Lower leg skin (tissue), 4 donors: ENCODE data around the gene LCLAT1. TPM values are rescaled to one million over a fixed set of nuclear protein-coding genes. Genes with fewer than 3 reads are reported as not detected.

ENCODE experiments used
- DNase-seq, 2 donors: peaks; one replicate each; pipeline ENCODE4 v3.0.0-alpha.2; 2019; ENCODE audit warnings: low spot score in 2 of 2
- H3K4me3 ChIP-seq: fragments of 200-600 bp; sonication (generic); 2 replicates; pipeline ENCODE4 v1.5.1; 2017; ENCODE audit warnings: mild to moderate bottlenecking, low read depth; ENCODE audit not compliant: poor library complexity, severe bottlenecking
- CTCF ChIP-seq, 3 donors: fragments of 450-650 bp; IDR thresholded peaks; one replicate each; pipeline ENCODE4 v1.5.1; 2016; ENCODE audit warnings: antibody characterized with exemption in 3 of 3, mild to moderate bottlenecking in 3 of 3, moderate library complexity in 2 of 3
- POLR2A ChIP-seq, 2 donors: fragments of 450-650 bp; IDR thresholded peaks; one replicate each; pipeline ENCODE4 v1.6.1; 2016 to 2017; ENCODE audit warnings: antibody characterized with exemption in 2 of 2, mild to moderate bottlenecking in 1 of 2, moderate library complexity in 1 of 2
- WGBS, 2 donors: methylation state at CpG; one replicate each; pipeline ENCODE4 v1.1.5; 2018; 5-methylcytosine and 5-hydroxymethylcytosine counted together
- intact Hi-C: fragments of 100-400 bp; cut with DNase I; formaldehyde crosslinking; loops from one replicate; pipeline ENCODE4 v1.15.0; 2023; ENCODE audit warnings: low total_unique reads
- total RNA-seq, 4 donors: library from RNA; depleted of rRNA; stranded (reverse); fragments of >200 nt; gene quantifications; one replicate each; pipeline ENCODE4 v1.1.0, GENCODE V29; 2016

The LCLAT1 gene
- total RNA-seq, 4 donors from 2014 or later, result 5.2 to 19.1 (median 12.0) TPM

- TF ChIP-seq CTCF (IDR thresholded peaks at IDR 0.05), result no peak
- TF ChIP-seq POLR2A (IDR thresholded peaks at IDR 0.05), result no peak
- DNase-seq, result no peak
- no peak overlapping the region for H3K4me3 ChIP-seq
- WGBS, 2 donors, result 71 to 80% methylated on average over 2 of the region's 2 CpGs
- intact Hi-C loops, result no loop called here
Observed at GRCh38 chr2:30410217-30410616, 36.8 kb upstream of the LCLAT1 start.

- WGBS, 2 donors, result 52 to 64% methylated on average over 8 of the region's 8 CpGs
- TF ChIP-seq POLR2A (IDR thresholded peaks at IDR 0.05) (no peak), CTCF (IDR thresholded peaks at IDR 0.05) (no peak)
- H3K4me3 ChIP-seq, result no peak overlapping the region
- peak in 1 of 2 donors; percentile 37 for DNase-seq
- intact Hi-C loops, result no loop called here
Observed at GRCh38 chr2:30412047-30412683, 34.9 kb upstream of the LCLAT1 start.

GRCh38 chr2:30412684-30413570 is 34.1 kb upstream of the LCLAT1 start:
- intact Hi-C loops, result no loop called here
- no peak overlapping the region for H3K4me3 ChIP-seq
- no peak for TF ChIP-seq CTCF (IDR thresholded peaks at IDR 0.05)
- no peak for TF ChIP-seq POLR2A (IDR thresholded peaks at IDR 0.05)
- WGBS, 2 donors, result 50% methylated on average over 7 of the region's 7 CpGs
- DNase-seq, result peak in 1 of 2 donors; percentile 39

- intact Hi-C loops, result no loop called here
Observed at GRCh38 chr2:30414961-30415360, 32.1 kb upstream of the LCLAT1 start.

GRCh38 chr2:30417253-30417652 is 29.8 kb upstream of the LCLAT1 start:
- TF ChIP-seq POLR2A (IDR thresholded peaks at IDR 0.05), result no peak
- no peak for TF ChIP-seq CTCF (IDR thresholded peaks at IDR 0.05)
- DNase-seq, result peak; percentile 66 to 91
- no peak overlapping the region for H3K4me3 ChIP-seq
- WGBS, 2 donors, result 58 to 62% methylated on average over 3 of the region's 3 CpGs
- intact Hi-C loops, result no loop called here

More at GRCh38 chr2:30414961-30415360, 32.1 kb upstream of the LCLAT1 start:
- TF ChIP-seq POLR2A (IDR thresholded peaks at IDR 0.05) (no peak), CTCF (IDR thresholded peaks at IDR 0.05) (no peak)
- WGBS, 2 donors, result 88 to 91% methylated on average over 2 of the region's 2 CpGs
- H3K4me3 ChIP-seq, result no peak overlapping the region
- no peak for DNase-seq
